HFFc6 (cell line): ENCODE results near the gene BIRC2. TPM values are rescaled to one million over a fixed set of nuclear protein-coding genes. Genes with fewer than 3 reads are reported as not detected.

ENCODE experiments used
- DNase-seq: peaks from one replicate; pipeline ENCODE4 v3.0.0-alpha.2; 2018
- H3K27ac Mint-ChIP-seq: 2 replicates; pipeline ENCODE4 v1.8.0; 2020; ENCODE audit warnings: mild to moderate bottlenecking, mixed read lengths
- H3K27me3 Mint-ChIP-seq: 2 replicates; pipeline ENCODE4 v1.8.0; 2021; ENCODE audit warnings: mild to moderate bottlenecking, moderate library complexity, mixed read lengths; ENCODE audit not compliant: insufficient read depth
- H3K36me3 Mint-ChIP-seq: 2 replicates; pipeline ENCODE4 v1.8.0; 2021; ENCODE audit warnings: low read depth, mixed read lengths
- H3K4me1 Mint-ChIP-seq: 2 replicates; pipeline ENCODE4 v1.8.0; 2020; ENCODE audit warnings: low read depth, mixed read lengths
- H3K4me3 Mint-ChIP-seq: 2 replicates; pipeline ENCODE4 v1.8.0; 2020; ENCODE audit warnings: mild to moderate bottlenecking, moderate library complexity, mixed read lengths
- H3K9me3 Mint-ChIP-seq: 2 replicates; pipeline ENCODE4 v1.8.0; 2020; ENCODE audit warnings: mild to moderate bottlenecking, mixed read lengths
- total RNA-seq, 6 experiments: library from RNA; stranded (reverse); fragmentation: NEBNext Ultra II Directional; extraction: Animal tissue kit (Norgen Biotek cat#: 25700); gene quantifications; 2 replicates in 1 of 6; 3 replicates in 5 of 6; pipeline ENCODE4 v1.2.3, GENCODE V29; 2021
- TF ChIP-seq, protein P1 (sequence below): fragments of 200-600 bp; sonication (generic); IDR thresholded peaks from 2 replicates; pipeline ENCODE4 v1.5.0; 2021; ENCODE audit warnings: antibody characterized with exemption, mild to moderate bottlenecking

Gene BIRC2
- total RNA-seq, 6 experiments from 2014 or later = 49.5 to 64.6 (median 58.3) TPM

GRCh38 chr11:102421261-102421660 is 74.2 kb downstream of the BIRC2 start:
- no peak overlapping the region for H3K4me3 Mint-ChIP-seq
- no peaks in the 10 kb centered on the region; the same call in 1 of the 2 replicates for H3K27me3 Mint-ChIP-seq
- no peak for DNase-seq
- H3K4me1 Mint-ChIP-seq = peaks cover 7% of the 10 kb centered on the region; the same call in 1 of the 2 replicates
- H3K27ac Mint-ChIP-seq = no peak overlapping the region
- H3K9me3 Mint-ChIP-seq = peaks cover 10% of the 10 kb centered on the region
- TF ChIP-seq, protein P1, sequence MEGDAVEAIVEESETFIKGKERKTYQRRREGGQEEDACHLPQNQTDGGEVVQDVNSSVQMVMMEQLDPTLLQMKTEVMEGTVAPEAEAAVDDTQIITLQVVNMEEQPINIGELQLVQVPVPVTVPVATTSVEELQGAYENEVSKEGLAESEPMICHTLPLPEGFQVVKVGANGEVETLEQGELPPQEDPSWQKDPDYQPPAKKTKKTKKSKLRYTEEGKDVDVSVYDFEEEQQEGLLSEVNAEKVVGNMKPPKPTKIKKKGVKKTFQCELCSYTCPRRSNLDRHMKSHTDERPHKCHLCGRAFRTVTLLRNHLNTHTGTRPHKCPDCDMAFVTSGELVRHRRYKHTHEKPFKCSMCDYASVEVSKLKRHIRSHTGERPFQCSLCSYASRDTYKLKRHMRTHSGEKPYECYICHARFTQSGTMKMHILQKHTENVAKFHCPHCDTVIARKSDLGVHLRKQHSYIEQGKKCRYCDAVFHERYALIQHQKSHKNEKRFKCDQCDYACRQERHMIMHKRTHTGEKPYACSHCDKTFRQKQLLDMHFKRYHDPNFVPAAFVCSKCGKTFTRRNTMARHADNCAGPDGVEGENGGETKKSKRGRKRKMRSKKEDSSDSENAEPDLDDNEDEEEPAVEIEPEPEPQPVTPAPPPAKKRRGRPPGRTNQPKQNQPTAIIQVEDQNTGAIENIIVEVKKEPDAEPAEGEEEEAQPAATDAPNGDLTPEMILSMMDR = no peak
- peaks cover 27% of the 10 kb centered on the region for H3K36me3 Mint-ChIP-seq

DNA sequence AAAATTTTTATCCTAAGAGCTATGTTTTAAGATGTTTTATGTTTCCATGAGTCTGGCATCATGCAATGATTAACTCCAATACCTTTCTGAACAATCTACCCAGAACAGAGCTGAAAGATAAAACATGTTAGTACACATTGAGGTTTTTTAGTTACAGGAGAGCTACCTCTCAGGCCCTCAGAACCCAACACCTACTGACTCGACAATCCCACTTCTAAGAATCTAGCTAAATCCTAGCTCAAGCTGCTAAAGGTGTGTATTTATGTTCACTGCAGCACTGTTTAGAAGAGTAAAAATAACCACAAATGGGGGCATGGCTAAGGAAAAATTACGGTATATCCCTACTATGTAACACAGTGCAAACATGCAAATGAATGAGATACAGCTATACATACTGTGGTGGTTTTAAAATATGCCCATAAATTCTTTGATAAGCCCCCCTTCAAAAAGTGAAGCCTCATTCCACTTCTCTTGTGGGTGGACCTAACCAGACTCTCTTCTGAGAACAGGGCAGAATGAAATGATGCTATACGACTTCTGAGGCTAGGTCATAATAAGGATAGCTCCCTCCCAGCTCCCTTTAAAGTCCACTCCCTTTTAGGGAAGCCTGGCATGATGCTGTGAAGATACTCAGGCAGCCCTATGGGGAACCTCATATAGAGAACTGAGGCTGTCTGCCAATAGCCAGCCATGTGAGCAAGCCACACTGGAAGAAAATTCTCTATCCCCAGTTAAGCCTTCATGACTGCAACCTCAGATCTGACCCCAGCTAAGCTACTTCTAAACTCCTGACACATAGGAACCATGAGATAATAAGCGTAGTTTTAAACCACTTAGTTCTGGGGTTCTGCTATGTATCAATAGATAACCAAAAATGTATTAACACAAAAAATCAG is 76.1 kb downstream of the BIRC2 start:
- DNase-seq = no peak
- Mint-ChIP-seq H3K4me3 (no peak overlapping the region), H3K36me3 (peaks cover 16% of the 10 kb centered on the region), H3K9me3 (no peaks in the 10 kb centered on the region), H3K4me1 (peaks cover 12% of the 10 kb centered on the region), H3K27me3 (no peaks in the 10 kb centered on the region), H3K27ac (no peak overlapping the region)
- TF ChIP-seq, protein P1 = no peak

GRCh38 chr11:102423936-102424335 is 76.9 kb downstream of the BIRC2 start:
- TF ChIP-seq, protein P1 = no peak
- Mint-ChIP-seq H3K9me3 (no peaks in the 10 kb centered on the region), H3K4me3 (no peak overlapping the region), H3K4me1 (peaks cover 13% of the 10 kb centered on the region), H3K27me3 (no peaks in the 10 kb centered on the region), H3K27ac (no peak overlapping the region), H3K36me3 (peaks cover 8% of the 10 kb centered on the region)
- no peak for DNase-seq

- Mint-ChIP-seq H3K27ac (no peak overlapping the region), H3K27me3 (no peaks in the 10 kb centered on the region), H3K4me3 (no peak overlapping the region), H3K36me3 (peaks cover 12% of the 10 kb centered on the region), H3K4me1 (peaks cover 34% of the 10 kb centered on the region), H3K9me3 (no peaks in the 10 kb centered on the region)
- no peak for DNase-seq
- TF ChIP-seq, protein P1 = no peak
Measured at GRCh38 chr11:102426000-102426399, 79.0 kb downstream of the BIRC2 start.

DNA sequence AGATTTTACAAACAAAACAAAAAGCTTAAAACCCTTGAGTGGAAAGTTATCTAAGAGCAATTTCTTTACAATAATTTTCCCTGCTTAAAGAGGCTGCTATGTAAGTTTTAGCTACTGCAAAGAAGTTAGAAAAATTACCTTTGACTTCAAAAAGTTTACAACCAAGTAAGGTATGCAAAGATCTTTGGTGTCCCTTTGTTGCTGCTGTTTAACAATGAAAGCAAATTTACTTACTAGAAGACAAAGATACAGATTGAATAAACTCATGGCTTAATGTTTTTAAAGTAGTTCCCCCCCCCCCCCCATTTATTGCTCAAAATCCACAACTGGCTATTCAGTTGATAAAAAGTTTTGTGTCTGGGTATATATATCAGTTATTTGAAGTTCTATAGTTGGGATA is 79.6 kb downstream of the BIRC2 start:
- DNase-seq = no peak
- Mint-ChIP-seq H3K36me3 (peaks cover 15% of the 10 kb centered on the region), H3K27me3 (no peaks in the 10 kb centered on the region), H3K9me3 (no peaks in the 10 kb centered on the region), H3K27ac (no peak overlapping the region), H3K4me1 (peaks cover 35% of the 10 kb centered on the region), H3K4me3 (no peak overlapping the region)
- TF ChIP-seq, protein P1 = no peak
